DOHH2 (cell line): ENCODE measurements around the gene SYNGR1.
A peak's percentile ranks its signal among the peaks of the same experiment; 100 is the strongest.
"Not testable (repeated sequence)": the region's sequence is repeated elsewhere in the genome, so short reads cannot be mapped to it uniquely, and the experiment has no call there.

Experiments
- H3F3A ChIP-seq: fragments of 200-600 bp; sonication (generic), shearing (Covaris generic); 2 replicates; pipeline ENCODE4 v1.6.0; 2016; ENCODE audit warnings: antibody characterized with exemption, mild to moderate bottlenecking; ENCODE audit not compliant: control insufficient read depth, insufficient read depth
- H3K27ac ChIP-seq: fragments of 200-600 bp; sonication (generic); 2 replicates; pipeline ENCODE4 v1.5.1; 2014; ENCODE audit warnings: low read depth, mild to moderate bottlenecking, low read length, moderate library complexity
- H3K27me3 ChIP-seq: fragments of 200-600 bp; sonication (generic); 2 replicates; pipeline ENCODE4 v1.6.1; 2014; ENCODE audit warnings: mild to moderate bottlenecking, low read length, mixed read lengths; ENCODE audit not compliant: control insufficient read depth
- H3K36me3 ChIP-seq: fragments of 200-600 bp; sonication (generic); 2 replicates; pipeline ENCODE4 v1.6.1; 2014; ENCODE audit warnings: mild to moderate bottlenecking, low read length, moderate library complexity, mixed read lengths; ENCODE audit not compliant: control insufficient read depth
- H3K4me1 ChIP-seq: fragments of 200-600 bp; sonication (generic); 2 replicates; pipeline ENCODE4 v1.6.1; 2014; ENCODE audit warnings: mild to moderate bottlenecking, low read length, mixed read lengths; ENCODE audit not compliant: control insufficient read depth
- H3K4me2 ChIP-seq: fragments of 200-600 bp; sonication (generic); 2 replicates; pipeline ENCODE4 v1.6.0; 2014; ENCODE audit warnings: mild to moderate bottlenecking, low read length, moderate library complexity
- H3K4me3 ChIP-seq: fragments of 200-600 bp; sonication (generic); 2 replicates; pipeline ENCODE4 v1.5.1; 2014; ENCODE audit warnings: mild to moderate bottlenecking, low read length, mixed read lengths
- H3K79me2 ChIP-seq: fragments of 200-600 bp; sonication (generic); 2 replicates; pipeline ENCODE4 v1.6.1; 2014; ENCODE audit warnings: mild to moderate bottlenecking, low read length, mixed read lengths; ENCODE audit not compliant: control insufficient read depth
- H3K9me2 ChIP-seq: fragments of 200-600 bp; sonication (generic); replicated peaks from 2 replicates; pipeline ENCODE4 v1.6.1; 2014; ENCODE audit warnings: mild to moderate bottlenecking, low read length, mixed read lengths; ENCODE audit not compliant: control insufficient read depth
- H3K9me3 ChIP-seq: fragments of 200-600 bp; sonication (generic); 2 replicates; pipeline ENCODE4 v1.6.1; 2014; ENCODE audit warnings: antibody characterized with exemption, low read length, mixed read lengths; ENCODE audit not compliant: control insufficient read depth, insufficient read depth
- H4K20me1 ChIP-seq: fragments of 200-600 bp; sonication (generic); 2 replicates; pipeline ENCODE4 v1.6.0; 2014; ENCODE audit warnings: low read depth, mild to moderate bottlenecking, antibody characterized with exemption, low read length, moderate library complexity; ENCODE audit not compliant: control insufficient read depth, insufficient read depth
- EZH2phosphoT487 ChIP-seq: fragments of 200-600 bp; sonication (generic); IDR thresholded peaks from 2 replicates; pipeline ENCODE4 v1.6.1; 2017; ENCODE audit warnings: borderline replicate concordance, mild to moderate bottlenecking, antibody characterized with exemption, low read length, moderate library complexity, mixed read lengths
- TF ChIP-seq, protein P1 (sequence below): fragments of 200-600 bp; sonication (generic); IDR thresholded peaks from one replicate; pipeline ENCODE4 v1.5.1; 2014; ENCODE audit warnings: antibody characterized with exemption, mild to moderate bottlenecking, low read depth, low read length; ENCODE audit not compliant: poor library complexity, severe bottlenecking

Gene SYNGR1

DNA sequence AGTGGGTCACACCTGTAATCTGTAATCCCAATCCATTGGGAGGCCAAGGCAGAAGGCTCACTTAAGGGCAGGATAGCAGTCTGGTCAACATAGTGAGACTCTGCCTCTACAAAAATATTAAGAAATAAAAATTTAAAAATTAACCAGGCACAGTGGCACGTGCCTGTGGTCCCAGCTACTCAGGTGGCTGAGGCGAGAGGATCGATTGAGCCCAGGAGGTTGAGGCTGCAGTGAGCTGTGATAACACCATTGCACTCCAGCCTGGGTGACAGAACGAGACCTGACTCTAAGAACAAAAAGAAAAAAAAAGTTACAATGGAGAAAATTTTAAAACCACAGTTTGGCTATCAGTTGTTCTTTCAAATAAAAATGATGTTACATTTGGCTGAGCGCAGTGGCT, 13.4 kb upstream of the SYNGR1 start:
- peaks cover 3% of the 10 kb centered on the region; the same call in 1 of the 2 replicates for H3F3A ChIP-seq
- H3K4me2 ChIP-seq, result no peak overlapping the region
- no peak for TF ChIP-seq EZH2phosphoT487
- TF ChIP-seq, protein P1, sequence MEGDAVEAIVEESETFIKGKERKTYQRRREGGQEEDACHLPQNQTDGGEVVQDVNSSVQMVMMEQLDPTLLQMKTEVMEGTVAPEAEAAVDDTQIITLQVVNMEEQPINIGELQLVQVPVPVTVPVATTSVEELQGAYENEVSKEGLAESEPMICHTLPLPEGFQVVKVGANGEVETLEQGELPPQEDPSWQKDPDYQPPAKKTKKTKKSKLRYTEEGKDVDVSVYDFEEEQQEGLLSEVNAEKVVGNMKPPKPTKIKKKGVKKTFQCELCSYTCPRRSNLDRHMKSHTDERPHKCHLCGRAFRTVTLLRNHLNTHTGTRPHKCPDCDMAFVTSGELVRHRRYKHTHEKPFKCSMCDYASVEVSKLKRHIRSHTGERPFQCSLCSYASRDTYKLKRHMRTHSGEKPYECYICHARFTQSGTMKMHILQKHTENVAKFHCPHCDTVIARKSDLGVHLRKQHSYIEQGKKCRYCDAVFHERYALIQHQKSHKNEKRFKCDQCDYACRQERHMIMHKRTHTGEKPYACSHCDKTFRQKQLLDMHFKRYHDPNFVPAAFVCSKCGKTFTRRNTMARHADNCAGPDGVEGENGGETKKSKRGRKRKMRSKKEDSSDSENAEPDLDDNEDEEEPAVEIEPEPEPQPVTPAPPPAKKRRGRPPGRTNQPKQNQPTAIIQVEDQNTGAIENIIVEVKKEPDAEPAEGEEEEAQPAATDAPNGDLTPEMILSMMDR, result no peak
- no peaks in the 10 kb centered on the region for H3K9me3 ChIP-seq
- no peak overlapping the region for H3K4me3 ChIP-seq
- H3K27ac ChIP-seq, result no peak overlapping the region
- no peaks in the 10 kb centered on the region for H3K4me1 ChIP-seq
- H3K79me2 ChIP-seq, result no peaks in the 10 kb centered on the region
- no peaks in the 10 kb centered on the region for H3K36me3 ChIP-seq
- no peaks in the 10 kb centered on the region for H4K20me1 ChIP-seq
- peaks cover 5% of the 10 kb centered on the region; the same call in 1 of the 2 replicates for H3K27me3 ChIP-seq
- no peaks in the 10 kb centered on the region for H3K9me2 ChIP-seq

GRCh38 chr22:39339775-39340174, 10.0 kb upstream of the SYNGR1 start:
- H3K27me3 ChIP-seq, result peaks cover 17% of the 10 kb centered on the region
- H3K4me2 ChIP-seq, H3K79me2 ChIP-seq, H3K9me2 ChIP-seq, H3K9me3 ChIP-seq, H3K4me1 ChIP-seq, H3K4me3 ChIP-seq, H3F3A ChIP-seq, H4K20me1 ChIP-seq, H3K36me3 ChIP-seq, H3K27ac ChIP-seq: not testable (repeated sequence)

- Histone ChIP-seq H3K4me1 (peaks cover 5% of the 10 kb centered on the region; the same call in 1 of the 2 replicates), H3K9me3 (no peaks in the 10 kb centered on the region), H3K79me2 (no peaks in the 10 kb centered on the region), H3K4me3 (no peak overlapping the region), H4K20me1 (no peaks in the 10 kb centered on the region), H3F3A (no peaks in the 10 kb centered on the region), H3K36me3 (no peaks in the 10 kb centered on the region), H3K4me2 (no peak overlapping the region), H3K27ac (no peak overlapping the region), H3K9me2 (no peaks in the 10 kb centered on the region), H3K27me3 (peaks cover 21% of the 10 kb centered on the region)
- TF ChIP-seq, protein P1, result no peak
- TF ChIP-seq EZH2phosphoT487, result no peak
Measured at GRCh38 chr22:39341179-39341578, 8.6 kb upstream of the SYNGR1 start.

- Histone ChIP-seq H4K20me1 (no peaks in the 10 kb centered on the region), H3K36me3 (no peaks in the 10 kb centered on the region), H3K4me1 (peaks cover 5% of the 10 kb centered on the region; the same call in 1 of the 2 replicates), H3K4me3 (no peak overlapping the region), H3K9me2 (no peaks in the 10 kb centered on the region), H3K9me3 (no peaks in the 10 kb centered on the region), H3K27me3 (peaks cover 21% of the 10 kb centered on the region), H3F3A (no peaks in the 10 kb centered on the region), H3K4me2 (no peak overlapping the region), H3K27ac (no peak overlapping the region), H3K79me2 (no peaks in the 10 kb centered on the region)
- TF ChIP-seq, protein P1, result peak; percentile 82
- no peak for TF ChIP-seq EZH2phosphoT487
Measured at GRCh38 chr22:39343259-39344045, 6.3 kb upstream of the SYNGR1 start.
